Panc1 (cell line): Measurements from ENCODE around the gene TMEM200B. TPM values are rescaled to one million over a fixed set of nuclear protein-coding genes. Genes with fewer than 3 reads are reported as not detected.

ENCODE experiments used
- ATAC-seq: fragments of 200-7000 bp; cut with Tn5 transposase; 2 replicates; pipeline ENCODE4 v1.9.1; 2020; ENCODE audit warnings: mild to moderate bottlenecking, moderate library complexity
- BruUV-seq: library from RNA; stranded (reverse); fragments of 400-500 nt; replicated peaks from 2 replicates; lab custom pipeline; 2021; lab: Mats Ljungman, UMichigan
- CTCF ChIA-PET: fragments of 300-600 bp; sonication (Branson Sonifier 250); formaldehyde crosslinking; loops from one replicate; lab custom pipeline; 2022; ENCODE audit warnings: antibody characterized with exemption; lab: Charles Lee
- POLR2A ChIA-PET: fragments of 300-600 bp; sonication (Branson Sonifier 250); formaldehyde crosslinking; loops from one replicate; lab custom pipeline; 2022; ENCODE audit warnings: antibody characterized with exemption; lab: Charles Lee
- DNase-seq: peaks from one replicate; pipeline ENCODE4 v3.0.0-alpha.2; 2010; ENCODE audit warnings: low read depth, low spot score
- H3K27ac ChIP-seq: 2 replicates; pipeline ENCODE4 v1.5.1; 2011; ENCODE audit warnings: mild to moderate bottlenecking, low read length, inconsistent platforms
- H3K27me3 ChIP-seq: fragments of 200-500 bp; sonication (Bioruptor generic); 2 replicates; pipeline ENCODE4 v1.6.0; 2014; ENCODE audit warnings: low read length, inconsistent platforms; ENCODE audit not compliant: control insufficient read depth, insufficient read depth
- H3K36me3 ChIP-seq: fragments of 200-500 bp; sonication (Bioruptor generic); 2 replicates; pipeline ENCODE4 v1.5.1; 2014; ENCODE audit warnings: inconsistent platforms, mild to moderate bottlenecking, low read length, moderate library complexity; ENCODE audit not compliant: control insufficient read depth, insufficient read depth
- H3K4me1 ChIP-seq: 2 replicates; pipeline ENCODE4 v1.5.1; 2011; ENCODE audit warnings: inconsistent platforms, mild to moderate bottlenecking, low read length, moderate library complexity; ENCODE audit not compliant: control insufficient read depth, insufficient read depth
- H3K4me3 ChIP-seq, 2 experiments: 2 replicates each; pipeline ENCODE4 v1.5.1; 2011 to 2012; ENCODE audit warnings: low read depth in 2 of 2, low read length in 2 of 2, mild to moderate bottlenecking in 2 of 2, inconsistent platforms in 1 of 2, moderate library complexity in 1 of 2
- H3K9me3 ChIP-seq: fragments of 200-500 bp; sonication (Bioruptor generic); 2 replicates; pipeline ENCODE4 v1.5.1; 2014; ENCODE audit warnings: low read depth, mild to moderate bottlenecking, inconsistent platforms, low read length, moderate library complexity; ENCODE audit not compliant: control insufficient read depth, insufficient read depth
- CTCF ChIP-seq: fragments of 450-650 bp; IDR thresholded peaks from 2 replicates; pipeline ENCODE4 v1.5.1; 2017; ENCODE audit warnings: mild to moderate bottlenecking
- POLR2AphosphoS5 ChIP-seq: IDR thresholded peaks from 2 replicates; pipeline ENCODE4 v1.6.1; 2012; ENCODE audit warnings: mild to moderate bottlenecking, low read depth, low read length, moderate library complexity
- REST ChIP-seq, 2 experiments: IDR thresholded peaks; 2 replicates each; pipeline ENCODE4 v1.6.1; 2011 to 2012; ENCODE audit warnings: low read depth in 2 of 2, control low read depth in 1 of 2, low read length in 1 of 2, mild to moderate bottlenecking in 1 of 2, moderate library complexity in 1 of 2; ENCODE audit not compliant: insufficient read depth in 1 of 2
- SIN3A ChIP-seq: IDR thresholded peaks from 2 replicates; pipeline ENCODE4 v1.6.1; 2012; ENCODE audit warnings: low read depth, mild to moderate bottlenecking, low read length, moderate library complexity, borderline replicate concordance; ENCODE audit not compliant: insufficient read depth
- TCF7L2 ChIP-seq: IDR thresholded peaks from 2 replicates; pipeline ENCODE4 v1.6.1; 2011; ENCODE audit warnings: mild to moderate bottlenecking, low read depth, low read length, inconsistent platforms
- in situ Hi-C: cut with HindIII; loops from 2 replicates; pipeline ENCODE4 v1.10.0; 2016; ENCODE audit warnings: low sequenced_read_pairs, low pct_unique_long_range_greater_than_20kb
- intact Hi-C: fragments of 100-400 bp; cut with micrococcal nuclease; formaldehyde crosslinking; loops from one replicate; pipeline ENCODE4 v1.10.0; 2022; ENCODE audit not compliant: unreplicated experiment
- total RNA-seq: library from RNA; stranded (reverse); gene quantifications from one replicate; pipeline ENCODE4 v1.2.1, GENCODE V29; 2021; ENCODE audit not compliant: unreplicated experiment

The TMEM200B gene
- total RNA-seq, 1 experiment from 2014 or later, result 2.1 TPM

DNA sequence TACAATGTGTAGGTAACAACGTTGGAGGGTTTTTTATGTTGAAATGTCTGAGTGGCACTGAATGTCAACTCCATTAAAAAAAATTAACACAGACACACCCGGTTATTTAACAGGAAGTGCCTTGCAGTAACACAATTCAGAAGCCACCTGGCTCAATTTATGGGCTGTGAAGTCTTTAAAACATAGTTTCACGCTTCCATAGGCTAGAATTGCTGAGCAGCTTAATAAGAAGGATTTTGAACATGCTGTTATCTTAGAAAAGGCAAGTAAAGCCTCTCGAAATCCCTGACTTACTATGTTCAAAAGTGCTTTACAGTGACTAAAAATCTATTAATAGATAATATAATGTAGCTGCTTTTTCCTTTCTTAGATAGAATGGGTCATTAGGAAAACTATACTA, 38.3 kb upstream of the TMEM200B start:
- peaks cover 28% of the 10 kb centered on the region for H3K36me3 ChIP-seq
- no peaks in the 10 kb centered on the region for H3K27me3 ChIP-seq
- H3K27ac ChIP-seq, result no peak overlapping the region
- ATAC-seq (no peak), DNase-seq (no peak)
- BruUV-seq, result no TSS peak
- H3K4me3 ChIP-seq, result no peak overlapping the region
- H3K9me3 ChIP-seq, result no peaks in the 10 kb centered on the region
- POLR2A ChIA-PET, result no interaction called here
- no peaks in the 10 kb centered on the region for H3K4me1 ChIP-seq
- in situ Hi-C loops, result no loop called here
- intact Hi-C loops, result no loop called here
- TF ChIP-seq CTCF (no peak), SIN3A (no peak), POLR2AphosphoS5 (no peak), REST (IDR thresholded peaks at IDR 0.05; ENCODE audit: insufficient read depth in 1 of 2, low read depth in 2 of 2, low read length in 1 of 2) (no peak), TCF7L2 (no peak)
- CTCF ChIA-PET, result no interaction called here

DNA sequence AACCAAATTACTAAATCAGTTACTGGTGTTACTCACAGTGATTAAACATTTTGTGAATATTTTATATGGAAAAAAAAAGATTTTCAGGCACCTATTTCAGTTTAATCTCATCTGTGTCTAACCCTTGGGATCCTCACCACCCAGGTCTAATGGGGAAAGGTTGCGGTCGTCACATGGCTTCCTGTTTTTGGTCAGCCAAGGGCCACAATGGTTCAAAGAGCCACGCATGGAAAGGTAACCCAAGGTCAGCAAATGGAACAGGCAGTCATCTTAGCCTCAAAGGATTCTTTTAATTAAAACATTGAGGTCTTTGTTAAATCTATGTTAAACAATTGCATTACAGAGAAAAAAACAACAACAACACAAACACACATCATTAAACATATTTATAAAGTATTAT, 36.1 kb upstream of the TMEM200B start:
- ATAC-seq (no peak), DNase-seq (no peak)
- ChIA-PET CTCF (no interaction called here), POLR2A (interaction anchor here (0.6 kb wide), 1 partner anchor 13 kb away, joined by 6 read pairs; no protein-coding TSS in a partner anchor)
- BruUV-seq, result no TSS peak
- Histone ChIP-seq H3K4me1 (no peaks in the 10 kb centered on the region), H3K27ac (no peak overlapping the region), H3K4me3 (no peak overlapping the region), H3K27me3 (no peaks in the 10 kb centered on the region), H3K36me3 (peaks cover 30% of the 10 kb centered on the region), H3K9me3 (no peaks in the 10 kb centered on the region)
- TF ChIP-seq TCF7L2, result no peak
- TF ChIP-seq REST (IDR thresholded peaks at IDR 0.05; ENCODE audit: insufficient read depth in 1 of 2, low read depth in 2 of 2, low read length in 1 of 2), result no peak
- no peak for TF ChIP-seq SIN3A
- TF ChIP-seq CTCF, result no peak
- no peak for TF ChIP-seq POLR2AphosphoS5
- in situ Hi-C loops (no loop called here), intact Hi-C loops (no loop called here)
